ENCODE measurements around the gene PIGC. TPM values are rescaled to one million over a fixed set of nuclear protein-coding genes. Genes with fewer than 3 reads are reported as not detected.

The PIGC gene
- total RNA-seq, 1 experiment from 2014 or later, result 17.5 TPM

GRCh38 chr1:172485626-172486025 lies 41.8 kb upstream of the PIGC start:
- WGBS (ENCODE audit: extremely low coverage, insufficient read length, low lambda C conversion rate), result no CpG with 5 or more reads among the region's 5 CpGs
- Histone ChIP-seq H3K79me1 (ENCODE audit: insufficient read depth, low read depth, low read length, poor library complexity, severe bottlenecking) (no peaks in the 10 kb centered on the region), H2AFZ (ENCODE audit: low read length) (no peak overlapping the region), H2BK5ac (ENCODE audit: insufficient read length, low read length) (no peak overlapping the region), H3K14ac (ENCODE audit: insufficient read depth, low read length) (no peak overlapping the region), H3K23ac (ENCODE audit: insufficient read length, low read depth, low read length) (no peak overlapping the region), H3T11ph (ENCODE audit: low read length) (no peak overlapping the region), H4K20me1 (ENCODE audit: control insufficient read depth, insufficient read depth, insufficient read length) (no peaks in the 10 kb centered on the region), H2AK5ac (ENCODE audit: insufficient read length, low read length) (no peak overlapping the region), H4K5ac (ENCODE audit: insufficient read length, low read depth, low read length) (no peak overlapping the region), H3K4me1 (ENCODE audit: insufficient read depth, low read length) (no peaks in the 10 kb centered on the region), H3K79me2 (ENCODE audit: insufficient read depth, low read length) (no peaks in the 10 kb centered on the region), H2BK20ac (ENCODE audit: low read depth, low read length, poor library complexity, severe bottlenecking) (no peak overlapping the region), H3K9me3 (ENCODE audit: control insufficient read depth, low read depth, low read length) (no peaks in the 10 kb centered on the region), H3K27ac (ENCODE audit: insufficient read length, low read depth, low read length) (no peak overlapping the region), H2BK120ac (ENCODE audit: low read depth, low read length, poor library complexity, severe bottlenecking) (no peak overlapping the region), H3K18ac (ENCODE audit: insufficient read length, low read depth, low read length) (no peak overlapping the region), H3K9ac (ENCODE audit: extremely low read depth, insufficient read length, low read length) (no peak overlapping the region), H3K4ac (ENCODE audit: low read depth, low read length) (no peak overlapping the region), H3K56ac (ENCODE audit: insufficient read length, low read depth, low read length) (no peak overlapping the region), H4K8ac (replicated peaks; ENCODE audit: insufficient read length, low read depth, low read length) (no peak overlapping the region), H2BK15ac (ENCODE audit: low read depth, low read length) (no peak overlapping the region), H3K4me2 (ENCODE audit: insufficient read depth, insufficient read length, low read length) (no peak overlapping the region), H4K91ac (ENCODE audit: insufficient read length, low read depth, low read length) (no peak overlapping the region), H3K23me2 (ENCODE audit: insufficient read length, low read depth, low read length, poor library complexity, severe bottlenecking) (no peaks in the 10 kb centered on the region), H3K27me3 (ENCODE audit: insufficient read depth, low read length) (no peaks in the 10 kb centered on the region), H2BK12ac (ENCODE audit: insufficient read length, low read depth, low read length) (no peak overlapping the region)
- Mint-ChIP-seq H3K4me3 (no peak overlapping the region), H3K4me1 (no peaks in the 10 kb centered on the region; a peak in 2 of 4 replicates), H3K27me3 (ENCODE audit: low read depth) (no peaks in the 10 kb centered on the region; the same call in 1 of the 2 replicates), H3K36me3 (ENCODE audit: insufficient read depth in 1 of 3, low read depth in 3 of 3) (no peaks in the 10 kb centered on the region), H3K27ac (no peak overlapping the region), H3K9me3 (no peaks in the 10 kb centered on the region)
- TF ChIP-seq, protein P1, sequence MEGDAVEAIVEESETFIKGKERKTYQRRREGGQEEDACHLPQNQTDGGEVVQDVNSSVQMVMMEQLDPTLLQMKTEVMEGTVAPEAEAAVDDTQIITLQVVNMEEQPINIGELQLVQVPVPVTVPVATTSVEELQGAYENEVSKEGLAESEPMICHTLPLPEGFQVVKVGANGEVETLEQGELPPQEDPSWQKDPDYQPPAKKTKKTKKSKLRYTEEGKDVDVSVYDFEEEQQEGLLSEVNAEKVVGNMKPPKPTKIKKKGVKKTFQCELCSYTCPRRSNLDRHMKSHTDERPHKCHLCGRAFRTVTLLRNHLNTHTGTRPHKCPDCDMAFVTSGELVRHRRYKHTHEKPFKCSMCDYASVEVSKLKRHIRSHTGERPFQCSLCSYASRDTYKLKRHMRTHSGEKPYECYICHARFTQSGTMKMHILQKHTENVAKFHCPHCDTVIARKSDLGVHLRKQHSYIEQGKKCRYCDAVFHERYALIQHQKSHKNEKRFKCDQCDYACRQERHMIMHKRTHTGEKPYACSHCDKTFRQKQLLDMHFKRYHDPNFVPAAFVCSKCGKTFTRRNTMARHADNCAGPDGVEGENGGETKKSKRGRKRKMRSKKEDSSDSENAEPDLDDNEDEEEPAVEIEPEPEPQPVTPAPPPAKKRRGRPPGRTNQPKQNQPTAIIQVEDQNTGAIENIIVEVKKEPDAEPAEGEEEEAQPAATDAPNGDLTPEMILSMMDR (conservative IDR thresholded peaks at IDR 0.05), result no peak
- no peak for DNase-seq

Measured in H9 (cell line).